ENCODE measurements around the gene EIF6.

GRCh38 chr20:35314816-35315631 lies 30.5 kb upstream of the EIF6 start:
- no peak for TF ChIP-seq CTCF (IDR thresholded peaks at IDR 0.05)
- TF ChIP-seq POLR2A (IDR thresholded peaks at IDR 0.05) = no peak
- no peak for TF ChIP-seq POLR2AphosphoS5 (IDR thresholded peaks at IDR 0.05)
- TF ChIP-seq EP300 (IDR thresholded peaks at IDR 0.05) = no peak

All from sigmoid colon (tissue), 4 donors.